ENCODE measurements around the gene CLEC1A. TPM values are rescaled to one million over a fixed set of nuclear protein-coding genes. Genes with fewer than 3 reads are reported as not detected.

Gene CLEC1A
- total and polyA plus RNA-seq, 2 experiments from 2014 or later: not detected

GRCh38 chr12:10072131-10072530 lies 26.7 kb downstream of the CLEC1A start:
- Histone ChIP-seq H3K4me1 (ENCODE audit: insufficient read depth) (peaks cover 18% of the 10 kb centered on the region), H3K36me3 (ENCODE audit: low read depth) (no peaks in the 10 kb centered on the region), H3K4me3 (no peak overlapping the region), H2AFZ (no peak overlapping the region), H3K9ac (no peak overlapping the region), H3K79me2 (ENCODE audit: insufficient read depth) (no peaks in the 10 kb centered on the region), H3K27me3 (replicated peaks; ENCODE audit: insufficient read depth) (no peaks in the 10 kb centered on the region), H3K9me2 (ENCODE audit: insufficient read depth) (no peaks in the 10 kb centered on the region), H3K9me3 (ENCODE audit: low read depth) (no peaks in the 10 kb centered on the region), H4K20me1 (ENCODE audit: insufficient read depth) (no peaks in the 10 kb centered on the region), H3K27ac (no peak overlapping the region), H3K4me2 (ENCODE audit: unreplicated experiment) (no peak overlapping the region), H3F3A (ENCODE audit: insufficient read depth) (no peaks in the 10 kb centered on the region)
- DNase-seq: no peak
- in situ Hi-C loops (cut with MboI): no loop called here
- TF ChIP-seq EZH2phosphoT487 (IDR thresholded peaks at IDR 0.05; ENCODE audit: insufficient read depth, low read depth) (no peak), EZH2 (IDR thresholded peaks at IDR 0.05; ENCODE audit: insufficient read depth, poor library complexity, severe bottlenecking) (no peak)
- 80 to 83% methylated on average over 2 of the region's 2 CpGs for WGBS, 2 experiments (ENCODE audit: low coverage in 1 of 2, low lambda C conversion rate in 2 of 2, missing lambda C conversion rate in 2 of 2)

GRCh38 chr12:10070380-10070779 lies 28.4 kb downstream of the CLEC1A start:
- Histone ChIP-seq H3K9me2 (ENCODE audit: insufficient read depth) (no peaks in the 10 kb centered on the region), H3K36me3 (ENCODE audit: low read depth) (no peaks in the 10 kb centered on the region)
- TF ChIP-seq EZH2 (IDR thresholded peaks at IDR 0.05; ENCODE audit: insufficient read depth, poor library complexity, severe bottlenecking) (no peak), EZH2phosphoT487 (IDR thresholded peaks at IDR 0.05; ENCODE audit: insufficient read depth, low read depth) (no peak)

GRCh38 chr12:10069976-10070375 lies 28.8 kb downstream of the CLEC1A start:
- H4K20me1 ChIP-seq (ENCODE audit: insufficient read depth): no peaks in the 10 kb centered on the region
- WGBS, 2 experiments (ENCODE audit: low coverage in 1 of 2, low lambda C conversion rate in 2 of 2, missing lambda C conversion rate in 2 of 2): 23 to 27% methylated on average over 3 of the region's 3 CpGs
- no peak for DNase-seq
- H3K4me1 ChIP-seq (ENCODE audit: insufficient read depth): peaks cover 18% of the 10 kb centered on the region
- TF ChIP-seq EZH2 (IDR thresholded peaks at IDR 0.05; ENCODE audit: insufficient read depth, poor library complexity, severe bottlenecking) (no peak), EZH2phosphoT487 (IDR thresholded peaks at IDR 0.05; ENCODE audit: insufficient read depth, low read depth) (no peak)
- no peaks in the 10 kb centered on the region for H3K36me3 ChIP-seq (ENCODE audit: low read depth)
- no peaks in the 10 kb centered on the region for H3K79me2 ChIP-seq (ENCODE audit: insufficient read depth)
- no peak overlapping the region for H3K4me3 ChIP-seq
- H3K9me3 ChIP-seq (ENCODE audit: low read depth): no peaks in the 10 kb centered on the region
- no peaks in the 10 kb centered on the region for H3K27me3 ChIP-seq (replicated peaks; ENCODE audit: insufficient read depth)
- in situ Hi-C loops (cut with MboI): no loop called here
- 0 out of 2 replicates have a peak overlapping the region, but pooled peaks have one; percentile 0 for H2AFZ ChIP-seq
- no peak overlapping the region for H3K27ac ChIP-seq
- no peaks in the 10 kb centered on the region for H3K9me2 ChIP-seq (ENCODE audit: insufficient read depth)
- no peak overlapping the region for H3K4me2 ChIP-seq (ENCODE audit: unreplicated experiment)
- no peaks in the 10 kb centered on the region for H3F3A ChIP-seq (ENCODE audit: insufficient read depth)
- H3K9ac ChIP-seq: no peak overlapping the region

More at GRCh38 chr12:10070380-10070779, 28.4 kb downstream of the CLEC1A start:
- Histone ChIP-seq H3K4me1 (ENCODE audit: insufficient read depth) (peaks cover 18% of the 10 kb centered on the region), H3K9me3 (ENCODE audit: low read depth) (no peaks in the 10 kb centered on the region), H4K20me1 (ENCODE audit: insufficient read depth) (no peaks in the 10 kb centered on the region), H3K4me3 (no peak overlapping the region), H3K27me3 (replicated peaks; ENCODE audit: insufficient read depth) (no peaks in the 10 kb centered on the region), H3K4me2 (ENCODE audit: unreplicated experiment) (no peak overlapping the region), H3K9ac (no peak overlapping the region), H2AFZ (no peak overlapping the region), H3K27ac (no peak overlapping the region), H3F3A (ENCODE audit: insufficient read depth) (no peaks in the 10 kb centered on the region), H3K79me2 (ENCODE audit: insufficient read depth) (no peaks in the 10 kb centered on the region)
- in situ Hi-C loops (cut with MboI): no loop called here
- DNase-seq: no peak
- WGBS, 2 experiments (ENCODE audit: low coverage in 1 of 2, low lambda C conversion rate in 2 of 2, missing lambda C conversion rate in 2 of 2): 88 to 91% methylated on average over 4 of the region's 4 CpGs

GRCh38 chr12:10069099-10069498 lies 29.7 kb downstream of the CLEC1A start:
- H3K9me3 ChIP-seq (ENCODE audit: low read depth): no peaks in the 10 kb centered on the region
- H4K20me1 ChIP-seq (ENCODE audit: insufficient read depth): no peaks in the 10 kb centered on the region
- H3K9me2 ChIP-seq (ENCODE audit: insufficient read depth): no peaks in the 10 kb centered on the region
- peaks cover 18% of the 10 kb centered on the region for H3K4me1 ChIP-seq (ENCODE audit: insufficient read depth)
- H3K36me3 ChIP-seq (ENCODE audit: low read depth): no peaks in the 10 kb centered on the region
- in situ Hi-C loops (cut with MboI): no loop called here
- H3K79me2 ChIP-seq (ENCODE audit: insufficient read depth): no peaks in the 10 kb centered on the region
- TF ChIP-seq EZH2phosphoT487 (IDR thresholded peaks at IDR 0.05; ENCODE audit: insufficient read depth, low read depth) (no peak), EZH2 (IDR thresholded peaks at IDR 0.05; ENCODE audit: insufficient read depth, poor library complexity, severe bottlenecking) (no peak)
- H2AFZ ChIP-seq: peak overlapping the region; percentile 73
- H3K9ac ChIP-seq: peak overlapping the region; percentile 1; the same call in 1 of the 2 replicates
- no peaks in the 10 kb centered on the region for H3F3A ChIP-seq (ENCODE audit: insufficient read depth)
- H3K4me3 ChIP-seq: no peak overlapping the region
- DNase-seq: peak; percentile 86
- H3K27me3 ChIP-seq (replicated peaks; ENCODE audit: insufficient read depth): no peaks in the 10 kb centered on the region
- 4 to 5% methylated on average over 4 of the region's 4 CpGs for WGBS, 2 experiments (ENCODE audit: low coverage in 1 of 2, low lambda C conversion rate in 2 of 2, missing lambda C conversion rate in 2 of 2)
- H3K27ac ChIP-seq: peak overlapping the region; percentile 60
- H3K4me2 ChIP-seq (ENCODE audit: unreplicated experiment): peak overlapping the region; percentile 44

- Histone ChIP-seq H3F3A (ENCODE audit: insufficient read depth) (no peaks in the 10 kb centered on the region), H3K27me3 (replicated peaks; ENCODE audit: insufficient read depth) (no peaks in the 10 kb centered on the region), H3K9me3 (ENCODE audit: low read depth) (no peaks in the 10 kb centered on the region), H3K36me3 (ENCODE audit: low read depth) (no peaks in the 10 kb centered on the region), H4K20me1 (ENCODE audit: insufficient read depth) (no peaks in the 10 kb centered on the region), H2AFZ (peak overlapping the region; percentile 73), H3K4me2 (ENCODE audit: unreplicated experiment) (peak overlapping the region; percentile 44), H3K4me1 (ENCODE audit: insufficient read depth) (peaks cover 18% of the 10 kb centered on the region), H3K79me2 (ENCODE audit: insufficient read depth) (no peaks in the 10 kb centered on the region), H3K27ac (peak overlapping the region; percentile 60), H3K9me2 (ENCODE audit: insufficient read depth) (no peaks in the 10 kb centered on the region), H3K4me3 (no peak overlapping the region), H3K9ac (no peak overlapping the region)
- TF ChIP-seq EZH2phosphoT487 (IDR thresholded peaks at IDR 0.05; ENCODE audit: insufficient read depth, low read depth): no peak
- no peak for TF ChIP-seq EZH2 (IDR thresholded peaks at IDR 0.05; ENCODE audit: insufficient read depth, poor library complexity, severe bottlenecking)
- 45 to 51% methylated on average over 1 of the region's 1 CpG for WGBS, 2 experiments (ENCODE audit: low coverage in 1 of 2, low lambda C conversion rate in 2 of 2, missing lambda C conversion rate in 2 of 2)
- peak; percentile 7 for DNase-seq
- in situ Hi-C loops (cut with MboI): no loop called here
Observed at GRCh38 chr12:10068644-10069043, 30.1 kb downstream of the CLEC1A start.

Measured in GM23248 (cell line).